GM23338 (cell line): ENCODE measurements around the gene RBMXL3. TPM values are rescaled to one million over a fixed set of nuclear protein-coding genes. Genes with fewer than 3 reads are reported as not detected.

Experiments
- ATAC-seq: fragments of 200-7000 bp; cut with Tn5 transposase; 3 replicates; pipeline ENCODE4 v1.9.1; 2020
- DNase-seq: peaks from one replicate; pipeline ENCODE4 v3.0.0-alpha.2; 2015; ENCODE audit warnings: low spot score
- H2AFZ ChIP-seq: fragments of 200-600 bp; sonication (generic); 2 replicates; pipeline ENCODE4 v1.8.0; 2016; ENCODE audit warnings: antibody characterized with exemption, mild to moderate bottlenecking, moderate library complexity
- H3F3A ChIP-seq: fragments of 200-600 bp; sonication (generic); replicated peaks from 2 replicates; pipeline ENCODE4 v1.8.0; 2017; ENCODE audit warnings: antibody characterized with exemption, mixed run types, low read depth
- H3K27ac ChIP-seq: fragments of 200-600 bp; sonication (generic); 2 replicates; pipeline ENCODE4 v1.6.1; 2016; ENCODE audit warnings: low read depth
- H3K27me3 ChIP-seq: fragments of 200-600 bp; sonication (generic); 2 replicates; pipeline ENCODE4 v1.8.0; 2016; ENCODE audit warnings: mild to moderate bottlenecking, mixed run types, moderate library complexity; ENCODE audit not compliant: insufficient read depth
- H3K36me3 ChIP-seq: fragments of 200-600 bp; sonication (generic); 2 replicates; pipeline ENCODE4 v1.8.0; 2016; ENCODE audit warnings: mild to moderate bottlenecking; ENCODE audit not compliant: insufficient read depth
- H3K4me1 ChIP-seq: fragments of 200-600 bp; sonication (generic); 2 replicates; pipeline ENCODE4 v1.8.0; 2016; ENCODE audit warnings: mild to moderate bottlenecking, moderate library complexity; ENCODE audit not compliant: insufficient read depth
- H3K4me2 ChIP-seq: fragments of 200-600 bp; sonication (generic); 2 replicates; pipeline ENCODE4 v1.7.1; 2017; ENCODE audit warnings: mixed run types
- H3K4me3 ChIP-seq: fragments of 200-600 bp; sonication (generic); 2 replicates; pipeline ENCODE4 v1.6.1; 2016; ENCODE audit warnings: mixed run types
- H3K79me2 ChIP-seq: fragments of 200-600 bp; sonication (generic); replicated peaks from 2 replicates; pipeline ENCODE4 v1.8.0; 2017; ENCODE audit warnings: mild to moderate bottlenecking; ENCODE audit not compliant: insufficient read depth
- H3K9me2 ChIP-seq: fragments of 200-600 bp; sonication (generic); 2 replicates; pipeline ENCODE4 v1.8.0; 2017; ENCODE audit not compliant: insufficient read depth
- H4K20me1 ChIP-seq: fragments of 200-600 bp; sonication (generic); replicated peaks from 2 replicates; pipeline ENCODE4 v1.8.0; 2017; ENCODE audit warnings: mild to moderate bottlenecking; ENCODE audit not compliant: insufficient read depth
- H3K27ac Mint-ChIP-seq: 2 replicates; pipeline ENCODE4 v1.8.0; 2020; ENCODE audit warnings: inconsistent platforms, mild to moderate bottlenecking, moderate library complexity, mixed read lengths
- H3K27me3 Mint-ChIP-seq: 3 replicates; pipeline ENCODE4 v1.8.0; 2022; ENCODE audit warnings: low read depth, mild to moderate bottlenecking, moderate library complexity, mixed read lengths, inconsistent platforms; ENCODE audit not compliant: insufficient read depth, poor library complexity
- H3K36me3 Mint-ChIP-seq: 3 replicates; pipeline ENCODE4 v1.8.0; 2021; ENCODE audit warnings: low read depth, mild to moderate bottlenecking, inconsistent platforms, moderate library complexity, mixed read lengths
- H3K4me1 Mint-ChIP-seq: 3 replicates; pipeline ENCODE4 v1.8.0; 2020; ENCODE audit warnings: mild to moderate bottlenecking, inconsistent platforms, mixed read lengths
- H3K4me3 Mint-ChIP-seq: 3 replicates; pipeline ENCODE4 v1.8.0; 2021; ENCODE audit warnings: moderate library complexity, mild to moderate bottlenecking, inconsistent platforms, mixed read lengths
- H3K9me3 Mint-ChIP-seq: 3 replicates; pipeline ENCODE4 v1.8.0; 2020; ENCODE audit warnings: moderate library complexity, mild to moderate bottlenecking, inconsistent platforms, mixed read lengths
- CREB1 ChIP-seq: fragments of 250-450 bp; sonication (Bioruptor Pico); IDR thresholded peaks from 2 replicates; pipeline ENCODE4 v1.5.0; 2020; ENCODE audit warnings: low read depth, mild to moderate bottlenecking, moderate library complexity
- CTCF ChIP-seq, 2 experiments: fragments of 200-600 bp in 1 of 2; sonication (generic) in 1 of 2; conservative IDR thresholded peaks; 2 replicates each; pipeline versions ENCODE4 v1.5.1 to v1.6.1; 2016 to 2017; ENCODE audit warnings: antibody characterized with exemption in 2 of 2, low read depth in 2 of 2, mild to moderate bottlenecking in 2 of 2, moderate library complexity in 1 of 2
- ETS1 ChIP-seq: IDR thresholded peaks from 2 replicates; pipeline ENCODE4 v1.6.1; 2016; ENCODE audit warnings: antibody characterized with exemption
- EZH2 ChIP-seq: fragments of 200-600 bp; sonication (generic); IDR thresholded peaks from one replicate; pipeline ENCODE4 v1.8.0; 2017; ENCODE audit warnings: antibody characterized with exemption, mild to moderate bottlenecking, low read depth; ENCODE audit not compliant: unreplicated experiment
- EZH2phosphoT487 ChIP-seq: fragments of 200-600 bp; sonication (generic); IDR thresholded peaks from one replicate; pipeline ENCODE4 v1.8.1; 2018; ENCODE audit warnings: antibody characterized with exemption; ENCODE audit not compliant: unreplicated experiment
- JUNB ChIP-seq: IDR thresholded peaks from one replicate; pipeline ENCODE4 v1.6.1; 2016; ENCODE audit warnings: antibody characterized with exemption; ENCODE audit not compliant: unreplicated experiment
- NANOG ChIP-seq: IDR thresholded peaks from 2 replicates; pipeline ENCODE4 v1.6.1; 2016; ENCODE audit warnings: antibody characterized with exemption, borderline replicate concordance
- POLR2AphosphoS5 ChIP-seq: IDR thresholded peaks from 2 replicates; pipeline ENCODE4 v1.6.1; 2016; ENCODE audit warnings: antibody characterized with exemption, low read depth
- REST ChIP-seq: IDR thresholded peaks from one replicate; pipeline ENCODE4 v1.6.1; 2018; ENCODE audit warnings: antibody characterized with exemption; ENCODE audit not compliant: unreplicated experiment
- STAT1 ChIP-seq: IDR thresholded peaks from one replicate; pipeline ENCODE4 v1.6.1; 2016; ENCODE audit warnings: antibody characterized with exemption; ENCODE audit not compliant: unreplicated experiment
- ZNF114 ChIP-seq: fragments of 250-450 bp; sonication (Bioruptor Pico); IDR thresholded peaks from 2 replicates; pipeline ENCODE4 v1.5.0; 2020; ENCODE audit warnings: mild to moderate bottlenecking, moderate library complexity
- ZNF331 ChIP-seq: fragments of 250-450 bp; sonication (Bioruptor Pico); IDR thresholded peaks from 2 replicates; pipeline ENCODE4 v1.5.0; 2020; ENCODE audit warnings: low read depth, mild to moderate bottlenecking, moderate library complexity
- ZNF462 ChIP-seq: fragments of 250-450 bp; sonication (Bioruptor Pico); IDR thresholded peaks from 2 replicates; pipeline ENCODE4 v1.5.0; 2020; ENCODE audit warnings: mild to moderate bottlenecking, moderate library complexity
- polyA plus RNA-seq: library from polyadenylated mRNA; unstranded; fragments of >200 nt; fragmentation: Nextera tagmentation; extraction: Ambion mirVana; gene quantifications from 2 replicates; pipeline ENCODE4 v1.2.1, GENCODE V29; 2016
- total RNA-seq: library from RNA; depleted of rRNA; stranded (reverse); fragments of >200 nt; shearing (Covaris generic); gene quantifications from 2 replicates; pipeline ENCODE4 v1.2.3, GENCODE V29; 2014

Gene RBMXL3
- total and polyA plus RNA-seq, 2 experiments from 2014 or later: not detected

- peaks cover 11% of the 10 kb centered on the region; the same call in 1 of the 2 replicates for H3K79me2 ChIP-seq
- no peak overlapping the region for H3K4me3 ChIP-seq
- ATAC-seq (no peak), DNase-seq (no peak)
- TF ChIP-seq REST (no peak), POLR2AphosphoS5 (no peak), ZNF331 (no peak), NANOG (no peak), ZNF114 (CRISPR knock-in tag) (no peak), ZNF462 (CRISPR knock-in tag) (no peak), CREB1 (CRISPR knock-in tag) (no peak), CTCF (conservative IDR thresholded peaks at IDR 0.05; ENCODE audit: low read depth in 2 of 2) (no peak), EZH2phosphoT487 (no peak), EZH2 (no peak), STAT1 (no peak), JUNB (no peak), ETS1 (no peak)
- peaks cover 3% of the 10 kb centered on the region for H3K27me3 Mint-ChIP-seq
- H3K4me3 Mint-ChIP-seq: no peak overlapping the region
- no peaks in the 10 kb centered on the region for H4K20me1 ChIP-seq
- no peak overlapping the region for H3K27ac ChIP-seq
- no peaks in the 10 kb centered on the region for H3K9me2 ChIP-seq
- H3K27me3 ChIP-seq: no peaks in the 10 kb centered on the region
- H3K27ac Mint-ChIP-seq: no peak overlapping the region
- H3K4me1 Mint-ChIP-seq: peaks cover 7% of the 10 kb centered on the region; the same call in 2 of the 3 replicates
- no peaks in the 10 kb centered on the region for H3F3A ChIP-seq
- H2AFZ ChIP-seq: no peak overlapping the region
- H3K36me3 ChIP-seq: no peaks in the 10 kb centered on the region
- H3K4me1 ChIP-seq: no peaks in the 10 kb centered on the region
- H3K36me3 Mint-ChIP-seq: no peaks in the 10 kb centered on the region
- H3K4me2 ChIP-seq: no peak overlapping the region
- peaks cover 3% of the 10 kb centered on the region; the same call in 1 of the 3 replicates for H3K9me3 Mint-ChIP-seq
These were observed 47.4 kb downstream of the RBMXL3 start for GRCh38 chrX:115236560-115236959.
